H1 (cell line): Measurements from ENCODE around the gene EFR3B.

Experiments used
- BACH1 ChIP-seq: IDR thresholded peaks from 2 replicates; pipeline ENCODE4 v1.6.1; 2012; ENCODE audit warnings: low read length, improper control_type of control experiment
- CHD1 ChIP-seq: IDR thresholded peaks from 2 replicates; pipeline ENCODE4 v1.6.1; 2012; ENCODE audit warnings: low read depth, low read length, improper control_type of control experiment
- EP300 ChIP-seq, 2 experiments: IDR thresholded peaks; 1 replicate in 1 of 2; 2 replicates in 1 of 2; pipeline ENCODE4 v1.6.1; 2011 to 2012; ENCODE audit warnings: low read depth in 2 of 2, low read length in 2 of 2, mild to moderate bottlenecking in 2 of 2, borderline replicate concordance in 1 of 2, inconsistent platforms in 1 of 2, moderate library complexity in 1 of 2
- JUN ChIP-seq: IDR thresholded peaks from 2 replicates; pipeline ENCODE4 v1.6.1; 2011; ENCODE audit warnings: low read depth, mild to moderate bottlenecking, improper control_type of control experiment, low read length
- NANOG ChIP-seq: IDR thresholded peaks from 2 replicates; pipeline ENCODE4 v1.6.1; 2011; ENCODE audit warnings: low read length, low read depth, mild to moderate bottlenecking, inconsistent platforms; ENCODE audit not compliant: insufficient read depth, poor library complexity, severe bottlenecking
- POLR2AphosphoS5 ChIP-seq: IDR thresholded peaks from 2 replicates; pipeline ENCODE4 v1.6.1; 2011; ENCODE audit warnings: low read depth, low read length
- RAD21 ChIP-seq, 2 experiments: IDR thresholded peaks in 1 of 2; conservative IDR thresholded peaks in 1 of 2; 2 replicates each; pipeline ENCODE4 v1.6.1; 2011; ENCODE audit warnings: low read depth in 2 of 2, low read length in 2 of 2, improper control_type of control experiment in 1 of 2, inconsistent platforms in 1 of 2, mild to moderate bottlenecking in 1 of 2, moderate library complexity in 1 of 2
- RFX5 ChIP-seq: IDR thresholded peaks from 2 replicates; pipeline ENCODE4 v1.6.1; 2011; ENCODE audit warnings: low read depth, low read length, improper control_type of control experiment, borderline replicate concordance
- RNF2 ChIP-seq: fragments of 200-900, 300-1000 bp; sonication (generic); IDR thresholded peaks from 2 replicates; pipeline ENCODE4 v1.7.1; 2016; ENCODE audit warnings: borderline replicate concordance, low read depth, mild to moderate bottlenecking, antibody characterized with exemption, low read length; ENCODE audit not compliant: poor library complexity, severe bottlenecking; ENCODE audit errors: missing control alignments
- RXRA ChIP-seq: IDR thresholded peaks from 2 replicates; pipeline ENCODE4 v1.6.1; 2011; ENCODE audit warnings: low read depth, mild to moderate bottlenecking, low read length, moderate library complexity; ENCODE audit not compliant: insufficient read depth
- TAF1 ChIP-seq: IDR thresholded peaks from 2 replicates; pipeline ENCODE4 v1.6.1; 2011; ENCODE audit warnings: mild to moderate bottlenecking, low read depth, low read length
- YY1 ChIP-seq: IDR thresholded peaks from 2 replicates; pipeline ENCODE4 v1.6.1; 2011; ENCODE audit warnings: low read depth, mild to moderate bottlenecking, low read length
- TF ChIP-seq, protein P1 (sequence below), 3 experiments: IDR thresholded peaks; 1 replicate in 2 of 3; 2 replicates in 1 of 3; pipeline versions ENCODE4 v1.5.1 to v1.6.1; 2011; ENCODE audit warnings: low read length in 3 of 3, mild to moderate bottlenecking in 3 of 3, inconsistent platforms in 2 of 3, low read depth in 1 of 3, moderate library complexity in 1 of 3; ENCODE audit not compliant: insufficient read depth in 1 of 3; ENCODE audit errors: control extremely low read depth in 1 of 3

GRCh38 chr2:25198576-25198975 lies 156.7 kb downstream of the EFR3B start:
- TF ChIP-seq, protein P1, sequence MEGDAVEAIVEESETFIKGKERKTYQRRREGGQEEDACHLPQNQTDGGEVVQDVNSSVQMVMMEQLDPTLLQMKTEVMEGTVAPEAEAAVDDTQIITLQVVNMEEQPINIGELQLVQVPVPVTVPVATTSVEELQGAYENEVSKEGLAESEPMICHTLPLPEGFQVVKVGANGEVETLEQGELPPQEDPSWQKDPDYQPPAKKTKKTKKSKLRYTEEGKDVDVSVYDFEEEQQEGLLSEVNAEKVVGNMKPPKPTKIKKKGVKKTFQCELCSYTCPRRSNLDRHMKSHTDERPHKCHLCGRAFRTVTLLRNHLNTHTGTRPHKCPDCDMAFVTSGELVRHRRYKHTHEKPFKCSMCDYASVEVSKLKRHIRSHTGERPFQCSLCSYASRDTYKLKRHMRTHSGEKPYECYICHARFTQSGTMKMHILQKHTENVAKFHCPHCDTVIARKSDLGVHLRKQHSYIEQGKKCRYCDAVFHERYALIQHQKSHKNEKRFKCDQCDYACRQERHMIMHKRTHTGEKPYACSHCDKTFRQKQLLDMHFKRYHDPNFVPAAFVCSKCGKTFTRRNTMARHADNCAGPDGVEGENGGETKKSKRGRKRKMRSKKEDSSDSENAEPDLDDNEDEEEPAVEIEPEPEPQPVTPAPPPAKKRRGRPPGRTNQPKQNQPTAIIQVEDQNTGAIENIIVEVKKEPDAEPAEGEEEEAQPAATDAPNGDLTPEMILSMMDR (IDR thresholded peaks at IDR 0.05; ENCODE audit: control extremely low read depth in 1 of 3, insufficient read depth in 1 of 3, low read depth in 1 of 3, low read length in 3 of 3), result no peak
- no peak for TF ChIP-seq RXRA
- no peak for TF ChIP-seq CHD1
- no peak for TF ChIP-seq YY1
- TF ChIP-seq POLR2AphosphoS5, result no peak
- no peak for TF ChIP-seq TAF1
- TF ChIP-seq JUN, result no peak
- TF ChIP-seq EP300 (IDR thresholded peaks at IDR 0.05; ENCODE audit: borderline replicate concordance in 1 of 2, low read depth in 2 of 2, low read length in 2 of 2), result no peak
- no peak for TF ChIP-seq RNF2
- TF ChIP-seq BACH1, result no peak
- TF ChIP-seq NANOG, result no peak
- no peak for TF ChIP-seq RFX5
- no peak for TF ChIP-seq RAD21 (IDR thresholded peaks at IDR 0.05 in 1 of 2, conservative IDR thresholded peaks at IDR 0.05 in 1 of 2; ENCODE audit: low read depth in 2 of 2, low read length in 2 of 2)
